BJ (cell line): ENCODE data around the gene ADAMTSL5. TPM values are rescaled to one million over a fixed set of nuclear protein-coding genes. Genes with fewer than 3 reads are reported as not detected.

Source experiments
- CTCF ChIA-PET: fragments of 350-600 bp; formaldehyde crosslinking; extraction: SDS; loops from one replicate; lab custom pipeline; 2021; ENCODE audit warnings: antibody characterized with exemption, inconsistent platforms; lab: Yijun Ruan, JAX
- POLR2A ChIA-PET: fragments of 300-600 bp; sonication (Branson Sonifier 250); formaldehyde crosslinking; extraction: SDS; loops from one replicate; lab custom pipeline; 2021; ENCODE audit warnings: antibody characterized with exemption; lab: Charles Lee
- DNase-seq: peaks from one replicate; pipeline ENCODE4 v3.0.0-alpha.2; 2011; ENCODE audit warnings: low read depth
- H3K27me3 ChIP-seq: 2 replicates; pipeline ENCODE4 v1.6.0; 2011; ENCODE audit warnings: low read length; ENCODE audit not compliant: control insufficient read depth, insufficient read depth
- H3K36me3 ChIP-seq: 2 replicates; pipeline ENCODE4 v1.5.1; 2011; ENCODE audit warnings: low read length; ENCODE audit not compliant: control insufficient read depth, insufficient read depth
- H3K4me3 ChIP-seq: 2 replicates; pipeline ENCODE4 v1.5.1; 2011; ENCODE audit warnings: low read depth, mild to moderate bottlenecking, control low read depth, low read length
- CTCF ChIP-seq: IDR thresholded peaks from 2 replicates; pipeline ENCODE4 v1.5.1; 2011; ENCODE audit warnings: low read depth, mild to moderate bottlenecking, control low read depth, inconsistent platforms, low read length, moderate library complexity; ENCODE audit not compliant: insufficient read depth
- polyA plus RNA-seq: library from polyadenylated mRNA; depleted of rRNA; stranded (reverse); fragments of >200 nt; gene quantifications from 2 replicates; pipeline ENCODE4 v1.2.3, GENCODE V29; 2011

ADAMTSL5 gene
- polyA plus RNA-seq, 1 experiment = 21.5 TPM

GRCh38 chr19:1525343-1525742 is 12.5 kb upstream of the ADAMTSL5 start:
- TF ChIP-seq CTCF = no peak
- ChIA-PET POLR2A (no interaction called here), CTCF (interaction anchor here (1.4 kb wide), 1 partner anchor 21 kb away, joined by 5 read pairs; no protein-coding TSS in a partner anchor)
- peaks cover 16% of the 10 kb centered on the region for H3K27me3 ChIP-seq
- H3K4me3 ChIP-seq = no peak overlapping the region
- no peak for DNase-seq
- no peaks in the 10 kb centered on the region for H3K36me3 ChIP-seq

- no peak for DNase-seq
- POLR2A ChIA-PET = no interaction called here
- Histone ChIP-seq H3K27me3 (peaks cover 16% of the 10 kb centered on the region), H3K36me3 (no peaks in the 10 kb centered on the region), H3K4me3 (no peak overlapping the region)
- CTCF ChIA-PET = interaction anchor here (1.4 kb wide), 1 partner anchor 21 kb away, joined by 5 read pairs; no protein-coding TSS in a partner anchor
- TF ChIP-seq CTCF = no peak
Measured at GRCh38 chr19:1524972-1525325, 12.1 kb upstream of the ADAMTSL5 start.

- H3K27me3 ChIP-seq = peaks cover 18% of the 10 kb centered on the region
- DNase-seq = no peak
- H3K4me3 ChIP-seq = no peak overlapping the region
- no peak for TF ChIP-seq CTCF
- no peaks in the 10 kb centered on the region for H3K36me3 ChIP-seq
- POLR2A ChIA-PET = no interaction called here
- CTCF ChIA-PET = interaction anchor here (1.4 kb wide), 1 partner anchor 22 kb away, joined by 5 read pairs; no protein-coding TSS in a partner anchor
Measured at GRCh38 chr19:1524287-1524971, 11.6 kb upstream of the ADAMTSL5 start.

GRCh38 chr19:1523412-1524286 is 10.8 kb upstream of the ADAMTSL5 start, which contains the start of gene PLK5:
Gene PLK5, plus strand, starts transcription at chr19:1524077. Its CDS starts 2,920 bp downstream, at chr19:1526997.
- no peak for TF ChIP-seq CTCF
- no peak for DNase-seq
- Histone ChIP-seq H3K36me3 (no peaks in the 10 kb centered on the region), H3K4me3 (no peak within 1 kb of the TSS), H3K27me3 (peaks cover 18% of the 10 kb centered on the region)
- POLR2A ChIA-PET = no interaction called here
- CTCF ChIA-PET = interaction anchor here (0.7 to 1.0 kb wide), 3 partner anchors 10 to 149 kb away, joined by 3 to 4 read pairs (median 3); no protein-coding TSS in a partner anchor

GRCh38 chr19:1522838-1523237 is 10.0 kb upstream of the ADAMTSL5 start:
- TF ChIP-seq CTCF = no peak
- DNase-seq = no peak
- CTCF ChIA-PET = interaction anchor here (0.7 to 1.0 kb wide), 3 partner anchors 10 to 149 kb away, joined by 3 to 4 read pairs (median 3); no protein-coding TSS in a partner anchor
- H3K4me3 ChIP-seq = no peak overlapping the region
- POLR2A ChIA-PET = no interaction called here
- peaks cover 19% of the 10 kb centered on the region for H3K27me3 ChIP-seq
- no peaks in the 10 kb centered on the region for H3K36me3 ChIP-seq
